ENCODE results near the gene C1orf116. TPM values are rescaled to one million over a fixed set of nuclear protein-coding genes. Genes with fewer than 3 reads are reported as not detected.

Gene C1orf116
- total RNA-seq, 1 experiment from 2014 or later, result 36.7 TPM

GRCh38 chr1:207009945-207010344 is 22.6 kb downstream of the C1orf116 start:
- Histone ChIP-seq H3K9me2 (ENCODE audit: insufficient read depth) (no peaks in the 10 kb centered on the region), H3K4me3 (no peak overlapping the region), H3K36me3 (ENCODE audit: low read depth) (no peaks in the 10 kb centered on the region), H3F3A (ENCODE audit: insufficient read depth, low read depth) (peaks cover 18% of the 10 kb centered on the region), H3K9me3 (ENCODE audit: insufficient read depth, low read depth) (peaks cover 8% of the 10 kb centered on the region; the same call in 1 of the 2 replicates), H3K4me2 (no peak overlapping the region), H3K27me3 (ENCODE audit: insufficient read depth, low read depth) (no peaks in the 10 kb centered on the region), H3K79me2 (ENCODE audit: low read depth) (no peaks in the 10 kb centered on the region), H3K27ac (no peak overlapping the region), H4K20me1 (ENCODE audit: insufficient read depth) (no peaks in the 10 kb centered on the region), H3K4me1 (replicated peaks; ENCODE audit: insufficient read depth) (peaks cover 34% of the 10 kb centered on the region), H2AFZ (no peak overlapping the region)
- POLR2A ChIA-PET (ENCODE audit: unreplicated experiment), result interaction anchor here (0.6 kb wide), 1 partner anchor 114 kb away, joined by 3 read pairs; no protein-coding TSS in a partner anchor
- intact Hi-C loops (cut with micrococcal nuclease; ENCODE audit: unreplicated experiment), result no loop called here
- TF ChIP-seq CTCF (conservative IDR thresholded peaks at IDR 0.05) (no peak), EZH2 (IDR thresholded peaks at IDR 0.05; ENCODE audit: low read depth) (no peak)
- CTCF ChIA-PET, result no interaction called here
- no peak for DNase-seq
- no TSS peak for BruUV-seq (replicated peaks)

GRCh38 chr1:207009182-207009850 is 23.2 kb downstream of the C1orf116 start:
- Histone ChIP-seq H3K9me3 (ENCODE audit: insufficient read depth, low read depth) (peaks cover 8% of the 10 kb centered on the region; the same call in 1 of the 2 replicates), H2AFZ (no peak overlapping the region), H3K36me3 (ENCODE audit: low read depth) (no peaks in the 10 kb centered on the region), H3K4me1 (replicated peaks; ENCODE audit: insufficient read depth) (peaks cover 40% of the 10 kb centered on the region), H3K27ac (no peak overlapping the region), H3K9me2 (ENCODE audit: insufficient read depth) (no peaks in the 10 kb centered on the region), H4K20me1 (ENCODE audit: insufficient read depth) (no peaks in the 10 kb centered on the region), H3F3A (ENCODE audit: insufficient read depth, low read depth) (peaks cover 18% of the 10 kb centered on the region), H3K79me2 (ENCODE audit: low read depth) (no peaks in the 10 kb centered on the region), H3K4me2 (no peak overlapping the region), H3K4me3 (no peak overlapping the region), H3K27me3 (ENCODE audit: insufficient read depth, low read depth) (no peaks in the 10 kb centered on the region)
- ChIA-PET POLR2A (ENCODE audit: unreplicated experiment) (no interaction called here), CTCF (no interaction called here)
- no peak for DNase-seq
- no TSS peak for BruUV-seq (replicated peaks)
- intact Hi-C loops (cut with micrococcal nuclease; ENCODE audit: unreplicated experiment), result no loop called here
- TF ChIP-seq EZH2 (IDR thresholded peaks at IDR 0.05; ENCODE audit: low read depth), result no peak
- no peak for TF ChIP-seq CTCF (conservative IDR thresholded peaks at IDR 0.05)

GRCh38 chr1:207007352-207008033 is 25.1 kb downstream of the C1orf116 start:
- intact Hi-C loops (cut with micrococcal nuclease; ENCODE audit: unreplicated experiment), result loop anchor here (1.0 kb wide), 3 partner anchors 13 to 25 kb away; no protein-coding TSS in a partner anchor
- H3K4me1 ChIP-seq (replicated peaks; ENCODE audit: insufficient read depth), result peaks cover 57% of the 10 kb centered on the region
- TF ChIP-seq CTCF (conservative IDR thresholded peaks at IDR 0.05), result no peak
- TF ChIP-seq EZH2 (IDR thresholded peaks at IDR 0.05; ENCODE audit: low read depth), result no peak
- POLR2A ChIA-PET (ENCODE audit: unreplicated experiment), result interaction anchor here (0.6 to 1.1 kb wide), 5 partner anchors 13 to 46 kb away, joined by 3 to 6 read pairs (median 5); no protein-coding TSS in a partner anchor
- H3K27me3 ChIP-seq (ENCODE audit: insufficient read depth, low read depth), result no peaks in the 10 kb centered on the region
- BruUV-seq (replicated peaks), result TSS peak; percentile 34
- H4K20me1 ChIP-seq (ENCODE audit: insufficient read depth), result no peaks in the 10 kb centered on the region
- H3K4me2 ChIP-seq, result peak overlapping the region; percentile 70
- 0 out of 2 replicates have a peak overlapping the region, but pooled peaks have one; percentile 9 for H3K4me3 ChIP-seq
- CTCF ChIA-PET, result interaction anchor here (2.7 kb wide), 1 partner anchor 12 kb away, joined by 11 read pairs; no protein-coding TSS in a partner anchor
- H3K36me3 ChIP-seq (ENCODE audit: low read depth), result no peaks in the 10 kb centered on the region
- H3F3A ChIP-seq (ENCODE audit: insufficient read depth, low read depth), result peaks cover 31% of the 10 kb centered on the region
- peaks cover 8% of the 10 kb centered on the region; the same call in 1 of the 2 replicates for H3K9me3 ChIP-seq (ENCODE audit: insufficient read depth, low read depth)
- H3K27ac ChIP-seq, result peak overlapping the region; percentile 93
- no peaks in the 10 kb centered on the region for H3K79me2 ChIP-seq (ENCODE audit: low read depth)
- H3K9me2 ChIP-seq (ENCODE audit: insufficient read depth), result no peaks in the 10 kb centered on the region
- peak; percentile 83 to 98 for DNase-seq
- no peak overlapping the region for H2AFZ ChIP-seq
